NCI-H2171 (cell line): ENCODE results near the gene KLHL22.
"Not testable (repeated sequence)": the region's sequence is repeated elsewhere in the genome, so short reads cannot be mapped to it uniquely, and the experiment has no call there.

Source experiments
- DNase-seq: peaks from one replicate; lab custom pipeline; 2025; lab: John Stamatoyannopoulos, UW

Gene KLHL22

GRCh38 chr22:20421507-20421874 lies 74.1 kb downstream of the KLHL22 start:
- no peak for DNase-seq

- DNase-seq = no peak
Observed at GRCh38 chr22:20420157-20420842, 75.3 kb downstream of the KLHL22 start.

GRCh38 chr22:20419664-20419951 lies 76.0 kb downstream of the KLHL22 start:
- DNase-seq = no peak

- DNase-seq = no peak
Observed at GRCh38 chr22:20418211-20418788, 77.3 kb downstream of the KLHL22 start.

- not testable (repeated sequence) for DNase-seq
Observed at GRCh38 chr22:20415699-20416098, 79.9 kb downstream of the KLHL22 start.

- DNase-seq = not testable (repeated sequence)
Observed at GRCh38 chr22:20415241-20415640, 80.4 kb downstream of the KLHL22 start.

GRCh38 chr22:20414450-20414849 lies 81.1 kb downstream of the KLHL22 start:
- DNase-seq = no peak

GRCh38 chr22:20414059-20414440 lies 81.5 kb downstream of the KLHL22 start:
- no peak for DNase-seq

GRCh38 chr22:20413217-20414058 lies 82.2 kb downstream of the KLHL22 start:
- no peak for DNase-seq

GRCh38 chr22:20412474-20413216 lies 83.0 kb downstream of the KLHL22 start:
- DNase-seq = no peak

GRCh38 chr22:20409385-20409784 lies 86.2 kb downstream of the KLHL22 start:
- DNase-seq = not testable (repeated sequence)

- DNase-seq = no peak
Observed at GRCh38 chr22:20408891-20409290, 86.7 kb downstream of the KLHL22 start.

- no peak for DNase-seq
Observed at GRCh38 chr22:20407829-20408228, 87.8 kb downstream of the KLHL22 start.

- no peak for DNase-seq
Observed at GRCh38 chr22:20406686-20407408, 88.7 kb downstream of the KLHL22 start.

GRCh38 chr22:20405931-20406685 lies 89.5 kb downstream of the KLHL22 start:
- no peak for DNase-seq

GRCh38 chr22:20405291-20405930 lies 90.2 kb downstream of the KLHL22 start:
- no peak for DNase-seq

GRCh38 chr22:20404881-20405280 lies 90.7 kb downstream of the KLHL22 start:
- no peak for DNase-seq

- DNase-seq = no peak
Observed at GRCh38 chr22:20403779-20404140, 91.8 kb downstream of the KLHL22 start.

GRCh38 chr22:20402960-20403778 lies 92.4 kb downstream of the KLHL22 start:
- DNase-seq = no peak
